Brain microvascular endothelial cell (primary cell): ENCODE data around the gene SLC39A12.

Source experiments
- DNase-seq: peaks from one replicate; pipeline ENCODE4 v3.0.0-alpha.2; 2020
- H3K27ac ChIP-seq: fragments of 250-450 bp; sonication (Bioruptor Pico); 2 replicates; pipeline ENCODE4 v1.5.1; 2020; ENCODE audit warnings: mild to moderate bottlenecking, moderate library complexity
- H3K27me3 ChIP-seq: fragments of 250-450 bp; sonication (Bioruptor Pico); replicated peaks from 2 replicates; pipeline ENCODE4 v1.5.1; 2020; ENCODE audit warnings: mild to moderate bottlenecking
- H3K36me3 ChIP-seq: fragments of 250-450 bp; sonication (Bioruptor Pico); replicated peaks from 2 replicates; pipeline ENCODE4 v1.5.1; 2020; ENCODE audit warnings: mild to moderate bottlenecking
- H3K4me3 ChIP-seq: 2 replicates; pipeline ENCODE4 v1.5.1; 2011; ENCODE audit warnings: low read depth, mild to moderate bottlenecking, control low read depth, low read length, moderate library complexity
- in situ Hi-C: cut with HindIII; loops from 2 replicates; pipeline ENCODE4 v1.10.0; 2017; ENCODE audit warnings: low sequenced_read_pairs, low pct_ligation_motif_present
- TF ChIP-seq, protein P1 (sequence below): IDR thresholded peaks from 2 replicates; pipeline ENCODE4 v1.5.1; 2011; ENCODE audit warnings: low read depth, mild to moderate bottlenecking, moderate library complexity, low read length, control low read depth, inconsistent platforms; ENCODE audit errors: missing control alignments

The SLC39A12 gene

DNA sequence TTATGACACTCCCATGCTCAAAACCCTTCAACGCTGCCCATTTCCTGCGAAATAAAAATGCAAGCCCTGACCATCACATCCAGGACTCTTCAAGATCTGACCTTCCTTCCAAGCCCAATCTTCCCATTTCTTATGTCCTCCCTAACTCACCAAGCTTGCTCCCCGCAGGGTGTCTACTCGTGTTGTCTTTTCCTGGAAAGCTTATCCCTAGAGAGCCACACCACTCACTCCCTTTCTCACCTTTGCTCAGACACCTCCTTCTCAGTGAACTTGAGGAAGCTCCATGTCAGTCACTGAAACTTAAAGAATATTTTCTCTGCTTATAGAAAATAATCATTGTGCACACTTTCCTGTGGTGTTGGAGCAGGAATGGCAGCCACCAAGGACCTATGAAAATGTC is 134.1 kb downstream of the SLC39A12 start:
- TF ChIP-seq, protein P1, sequence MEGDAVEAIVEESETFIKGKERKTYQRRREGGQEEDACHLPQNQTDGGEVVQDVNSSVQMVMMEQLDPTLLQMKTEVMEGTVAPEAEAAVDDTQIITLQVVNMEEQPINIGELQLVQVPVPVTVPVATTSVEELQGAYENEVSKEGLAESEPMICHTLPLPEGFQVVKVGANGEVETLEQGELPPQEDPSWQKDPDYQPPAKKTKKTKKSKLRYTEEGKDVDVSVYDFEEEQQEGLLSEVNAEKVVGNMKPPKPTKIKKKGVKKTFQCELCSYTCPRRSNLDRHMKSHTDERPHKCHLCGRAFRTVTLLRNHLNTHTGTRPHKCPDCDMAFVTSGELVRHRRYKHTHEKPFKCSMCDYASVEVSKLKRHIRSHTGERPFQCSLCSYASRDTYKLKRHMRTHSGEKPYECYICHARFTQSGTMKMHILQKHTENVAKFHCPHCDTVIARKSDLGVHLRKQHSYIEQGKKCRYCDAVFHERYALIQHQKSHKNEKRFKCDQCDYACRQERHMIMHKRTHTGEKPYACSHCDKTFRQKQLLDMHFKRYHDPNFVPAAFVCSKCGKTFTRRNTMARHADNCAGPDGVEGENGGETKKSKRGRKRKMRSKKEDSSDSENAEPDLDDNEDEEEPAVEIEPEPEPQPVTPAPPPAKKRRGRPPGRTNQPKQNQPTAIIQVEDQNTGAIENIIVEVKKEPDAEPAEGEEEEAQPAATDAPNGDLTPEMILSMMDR = no peak
- Histone ChIP-seq H3K27ac (no peak overlapping the region), H3K36me3 (no peaks in the 10 kb centered on the region), H3K27me3 (no peaks in the 10 kb centered on the region), H3K4me3 (no peak overlapping the region)
- in situ Hi-C loops = no loop called here
- no peak for DNase-seq

DNA sequence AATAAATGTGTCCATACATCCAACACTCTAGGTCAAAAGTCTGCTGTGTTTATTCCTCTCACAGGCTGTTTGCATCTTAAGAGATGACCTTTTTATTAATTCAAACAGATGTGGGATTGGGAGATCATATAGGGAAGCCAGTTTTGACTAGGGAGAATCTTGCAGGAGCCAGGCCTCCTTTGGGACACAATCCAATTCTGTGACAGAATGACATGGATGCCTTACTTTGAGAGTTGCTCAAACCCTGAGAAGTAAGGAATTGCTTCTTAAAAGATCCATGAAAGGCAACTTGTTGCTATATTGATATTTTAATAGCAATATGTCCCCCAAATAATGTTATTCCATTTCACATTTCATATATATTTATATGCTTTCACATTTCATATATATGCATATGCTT is 135.0 kb downstream of the SLC39A12 start:
- TF ChIP-seq, protein P1 = no peak
- Histone ChIP-seq H3K36me3 (no peaks in the 10 kb centered on the region), H3K27ac (no peak overlapping the region), H3K27me3 (no peaks in the 10 kb centered on the region), H3K4me3 (no peak overlapping the region)
- in situ Hi-C loops = no loop called here
- no peak for DNase-seq

DNA sequence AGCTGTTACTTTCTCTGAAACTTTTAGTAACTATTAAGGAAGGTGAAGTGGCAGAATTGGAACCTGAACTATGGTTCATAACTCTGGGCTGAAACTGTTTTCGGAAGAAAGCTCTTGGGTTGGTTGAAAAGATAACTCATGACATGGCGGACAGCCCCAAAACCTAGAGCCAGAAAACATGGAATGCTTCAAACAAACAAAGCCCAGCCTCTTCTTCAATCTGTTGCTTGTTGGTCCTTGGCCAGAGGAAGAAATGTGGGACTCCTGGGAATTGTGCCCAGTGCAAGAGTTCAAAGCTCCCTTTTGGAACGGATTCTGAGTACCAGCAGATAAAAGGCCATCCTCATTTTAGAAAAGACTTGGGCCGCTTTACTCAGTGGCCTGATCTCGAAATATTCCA is 135.6 kb downstream of the SLC39A12 start:
- Histone ChIP-seq H3K4me3 (no peak overlapping the region), H3K36me3 (no peaks in the 10 kb centered on the region), H3K27me3 (no peaks in the 10 kb centered on the region), H3K27ac (no peak overlapping the region)
- in situ Hi-C loops = no loop called here
- no peak for DNase-seq
- TF ChIP-seq, protein P1 = no peak
